Neuronal stem cell (in vitro differentiated cells): ENCODE data around the gene CXorf38.
A peak's percentile ranks its signal among the peaks of the same experiment; 100 is the strongest.

Experiments used
- DNase-seq: peaks from one replicate; pipeline ENCODE4 v3.0.0-alpha.2; 2013; ENCODE audit warnings: low spot score
- H2AFZ ChIP-seq: one replicate; pipeline ENCODE4 v1.6.1; 2013; ENCODE audit warnings: mild to moderate bottlenecking, low read length, inconsistent platforms
- H2AK5ac ChIP-seq: 2 replicates; pipeline ENCODE4 v1.6.1; 2013; ENCODE audit warnings: low read depth, mild to moderate bottlenecking, inconsistent platforms, low read length, moderate library complexity, mixed read lengths
- H2BK120ac ChIP-seq: 2 replicates; pipeline ENCODE4 v1.6.1; 2013; ENCODE audit warnings: low read depth, mild to moderate bottlenecking, inconsistent platforms, low read length, moderate library complexity, mixed read lengths
- H2BK12ac ChIP-seq: one replicate; pipeline ENCODE4 v1.6.1; 2013; ENCODE audit warnings: low read length, inconsistent platforms
- H2BK15ac ChIP-seq: 2 replicates; pipeline ENCODE4 v1.6.1; 2013; ENCODE audit warnings: mild to moderate bottlenecking, low read length, inconsistent platforms, mixed read lengths
- H2BK5ac ChIP-seq: one replicate; pipeline ENCODE4 v1.6.1; 2013; ENCODE audit warnings: inconsistent platforms, mild to moderate bottlenecking, low read length, moderate library complexity
- H3K14ac ChIP-seq: one replicate; pipeline ENCODE4 v1.6.1; 2013; ENCODE audit warnings: low read length, inconsistent platforms
- H3K18ac ChIP-seq: 2 replicates; pipeline ENCODE4 v1.6.1; 2013; ENCODE audit warnings: low read length, inconsistent platforms
- H3K23ac ChIP-seq: 2 replicates; pipeline ENCODE4 v1.6.1; 2013; ENCODE audit warnings: low read depth, mild to moderate bottlenecking, mixed read lengths, low read length, inconsistent platforms; ENCODE audit not compliant: poor library complexity
- H3K27ac ChIP-seq: replicated peaks from 3 replicates; pipeline ENCODE4 v1.5.1; 2013; ENCODE audit warnings: low read length, inconsistent platforms
- H3K27me3 ChIP-seq, 3 experiments: 2 replicates each; pipeline ENCODE4 v1.6.1; 2013; ENCODE audit warnings: low read length in 3 of 3, mild to moderate bottlenecking in 2 of 3, inconsistent platforms in 1 of 3, low read depth in 1 of 3, mixed read lengths in 1 of 3, moderate library complexity in 1 of 3; ENCODE audit not compliant: control insufficient read depth in 3 of 3, insufficient read depth in 3 of 3
- H3K36me3 ChIP-seq, 2 donors: replicated peaks in 1 of 2; 2 replicates each; pipeline ENCODE4 v1.6.1; 2013; ENCODE audit warnings: low read length in 2 of 2; ENCODE audit not compliant: control insufficient read depth in 2 of 2, insufficient read depth in 2 of 2
- H3K4ac ChIP-seq: 2 replicates; pipeline ENCODE4 v1.6.1; 2013; ENCODE audit warnings: inconsistent platforms, mild to moderate bottlenecking, low read length, moderate library complexity
- H3K4me1 ChIP-seq, 2 donors: 1 replicate in 1 of 2; 2 replicates in 1 of 2; pipeline ENCODE4 v1.6.1; 2013; ENCODE audit warnings: low read length in 2 of 2, low read depth in 1 of 2; ENCODE audit not compliant: control insufficient read depth in 2 of 2, insufficient read depth in 1 of 2
- H3K4me2 ChIP-seq: one replicate; pipeline ENCODE4 v1.6.1; 2013; ENCODE audit warnings: mild to moderate bottlenecking, low read length, inconsistent platforms; ENCODE audit not compliant: insufficient read depth, poor library complexity, severe bottlenecking
- H3K4me3 ChIP-seq, 2 donors: 2 replicates each; pipeline ENCODE4 v1.5.1; 2013; ENCODE audit warnings: low read length in 2 of 2, mild to moderate bottlenecking in 2 of 2, inconsistent platforms in 1 of 2, moderate library complexity in 1 of 2
- H3K79me1 ChIP-seq: one replicate; pipeline ENCODE4 v1.6.1; 2013; ENCODE audit warnings: low read depth, mild to moderate bottlenecking, inconsistent platforms, low read length, moderate library complexity
- H3K9ac ChIP-seq: one replicate; pipeline ENCODE4 v1.6.1; 2013; ENCODE audit warnings: mild to moderate bottlenecking, low read depth, low read length, inconsistent platforms; ENCODE audit not compliant: poor library complexity
- H3K9me3 ChIP-seq, 2 donors: replicated peaks in 1 of 2; 2 replicates each; pipeline versions ENCODE3 to v1.6.1; 2013; ENCODE audit warnings: low read length in 2 of 2, mild to moderate bottlenecking in 2 of 2, inconsistent platforms in 1 of 2, low read depth in 1 of 2, mixed read lengths in 1 of 2, moderate library complexity in 1 of 2; ENCODE audit not compliant: control insufficient read depth in 2 of 2, insufficient read depth in 1 of 2
- H4K8ac ChIP-seq: one replicate; pipeline ENCODE4 v1.6.1; 2013; ENCODE audit warnings: low read depth, mild to moderate bottlenecking, inconsistent platforms, low read length, moderate library complexity
- H4K91ac ChIP-seq: one replicate; pipeline ENCODE4 v1.6.1; 2013; ENCODE audit warnings: low read length, low read depth, mild to moderate bottlenecking, inconsistent platforms; ENCODE audit not compliant: poor library complexity
- whole genome bisulfite sequencing, 2 donors: extraction: QIAGEN DNeasy Blood & Tissue Kit; methylation state at CpG; one replicate each; pipeline ENCODE4 v1.1.7; 2013; ENCODE audit warnings: missing lambda C conversion rate in 2 of 2, mixed read lengths in 1 of 2; ENCODE audit not compliant: insufficient read length in 2 of 2, insufficient replicate concordance in 1 of 2; ENCODE audit errors: extremely low coverage in 2 of 2; 5-methylcytosine and 5-hydroxymethylcytosine counted together

CXorf38 gene

GRCh38 chrX:40628506-40628905 is 18.9 kb downstream of the CXorf38 start:
- no peak overlapping the region for H3K18ac ChIP-seq
- no peak overlapping the region for H3K4ac ChIP-seq
- no peak overlapping the region for H3K9ac ChIP-seq
- H3K27me3 ChIP-seq, result no peaks in the 10 kb centered on the region
- H2AFZ ChIP-seq, result no peak overlapping the region
- no peak overlapping the region for H3K4me2 ChIP-seq
- no peak overlapping the region for H2AK5ac ChIP-seq
- DNase-seq, result no peak
- no peaks in the 10 kb centered on the region for H3K9me3 ChIP-seq
- WGBS, 2 donors, result no CpG with 5 or more reads among the region's 5 CpGs
- H4K91ac ChIP-seq, result no peak overlapping the region
- no peak overlapping the region for H2BK5ac ChIP-seq
- no peak overlapping the region for H2BK120ac ChIP-seq
- no peaks in the 10 kb centered on the region for H3K79me1 ChIP-seq
- H3K27ac ChIP-seq, result no peak overlapping the region
- no peak overlapping the region for H3K4me3 ChIP-seq
- H2BK15ac ChIP-seq, result no peak overlapping the region
- H4K8ac ChIP-seq, result no peak overlapping the region
- H2BK12ac ChIP-seq, result no peak overlapping the region
- H3K14ac ChIP-seq, result no peak overlapping the region
- H3K23ac ChIP-seq, result no peak overlapping the region
- H3K4me1 ChIP-seq, result no peaks in the 10 kb centered on the region
- peaks cover 0 to 46% of the 10 kb centered on the region in 2 donors for H3K36me3 ChIP-seq

GRCh38 chrX:40625294-40625693 is 22.1 kb downstream of the CXorf38 start:
- Histone ChIP-seq H2BK5ac (no peak overlapping the region), H3K14ac (no peak overlapping the region)

GRCh38 chrX:40623665-40624064 is 23.7 kb downstream of the CXorf38 start:
- Histone ChIP-seq H2AFZ (no peak overlapping the region), H3K9me3 (no peaks in the 10 kb centered on the region), H2AK5ac (no peak overlapping the region), H2BK5ac (no peak overlapping the region), H3K79me1 (no peaks in the 10 kb centered on the region), H3K9ac (no peak overlapping the region), H3K23ac (no peak overlapping the region), H3K27me3 (no peaks in the 10 kb centered on the region), H3K4me2 (no peak overlapping the region), H4K8ac (no peak overlapping the region), H3K27ac (no peak overlapping the region), H3K18ac (no peak overlapping the region), H4K91ac (no peak overlapping the region), H3K4me1 (no peaks in the 10 kb centered on the region), H3K4ac (no peak overlapping the region), H3K4me3 (no peak overlapping the region), H2BK12ac (no peak overlapping the region), H2BK120ac (no peak overlapping the region), H2BK15ac (no peak overlapping the region), H3K14ac (no peak overlapping the region), H3K36me3 (peaks cover 0 to 8% of the 10 kb centered on the region in 2 donors)
- no peak for DNase-seq
- WGBS, 2 donors, result no CpG with 5 or more reads among the region's 32 CpGs

More at GRCh38 chrX:40625294-40625693, 22.1 kb downstream of the CXorf38 start:
- peak overlapping the region; percentile 11 for H3K4me2 ChIP-seq
- DNase-seq, result no peak
- H2BK120ac ChIP-seq, result no peak overlapping the region
- no peak overlapping the region for H3K4me3 ChIP-seq
- no peak overlapping the region for H3K23ac ChIP-seq
- H2AFZ ChIP-seq, result no peak overlapping the region
- H3K9ac ChIP-seq, result no peak overlapping the region
- H3K27ac ChIP-seq, result no peak overlapping the region
- no peak overlapping the region for H2BK15ac ChIP-seq
- H3K18ac ChIP-seq, result no peak overlapping the region
- no peak overlapping the region for H3K4ac ChIP-seq
- no peaks in the 10 kb centered on the region for H3K9me3 ChIP-seq
- no peaks in the 10 kb centered on the region for H3K79me1 ChIP-seq
- H3K36me3 ChIP-seq, result peaks cover 0 to 20% of the 10 kb centered on the region in 2 donors
- no peak overlapping the region for H2AK5ac ChIP-seq
- no peak overlapping the region for H4K91ac ChIP-seq
- no peak overlapping the region for H4K8ac ChIP-seq
- no CpG with 5 or more reads among the region's 4 CpGs for WGBS, 2 donors
- H3K4me1 ChIP-seq, result no peaks in the 10 kb centered on the region
- H3K27me3 ChIP-seq, result no peaks in the 10 kb centered on the region
- H2BK12ac ChIP-seq, result no peak overlapping the region

- no peak within 1 kb of the TSS for H3K4ac ChIP-seq
- no peaks in the 10 kb centered on the region for H3K27me3 ChIP-seq
- H3K9ac ChIP-seq, result no peak within 1 kb of the TSS
- no peak within 1 kb of the TSS for H4K91ac ChIP-seq
- peak within 1 kb of the TSS; percentile 48 for H4K8ac ChIP-seq
- H2BK5ac ChIP-seq, result no peak within 1 kb of the TSS
- no peak within 1 kb of the TSS for H3K23ac ChIP-seq
- H3K9me3 ChIP-seq, result no peaks in the 10 kb centered on the region
- H2AFZ ChIP-seq, result no peak within 1 kb of the TSS
- peak within 1 kb of the TSS; percentile 46 for H2AK5ac ChIP-seq
- no peak within 1 kb of the TSS for H3K14ac ChIP-seq
- H3K27ac ChIP-seq, result no peak within 1 kb of the TSS
- peaks cover 0 to 3% of the 10 kb centered on the region in 2 donors for H3K36me3 ChIP-seq
- no peak within 1 kb of the TSS for H3K4me2 ChIP-seq
- H3K4me3 ChIP-seq, result no peak within 1 kb of the TSS
- WGBS, 2 donors, result no CpG with 5 or more reads among the region's 38 CpGs
- H3K4me1 ChIP-seq, result no peaks in the 10 kb centered on the region
- H2BK15ac ChIP-seq, result no peak within 1 kb of the TSS
- H2BK12ac ChIP-seq, result no peak within 1 kb of the TSS
- no peak within 1 kb of the TSS for H3K18ac ChIP-seq
- no peaks in the 10 kb centered on the region for H3K79me1 ChIP-seq
- no peak within 1 kb of the TSS for H2BK120ac ChIP-seq
- DNase-seq, result no peak
These were observed 24.2 kb downstream of the CXorf38 start, which contains the start of gene MPC1L for GRCh38 chrX:40623139-40623536. TSS of gene MPC1L (plus strand) at chrX:40623428. CDS start at chrX:40623566, 138 bp downstream.
